ENCODE results near the gene TWF2. TPM values are rescaled to one million over a fixed set of nuclear protein-coding genes. Genes with fewer than 3 reads are reported as not detected.
A peak's percentile ranks its signal among the peaks of the same experiment; 100 is the strongest.

The TWF2 gene
- total and polyA plus RNA-seq, 12 donors: 13.6 to 95.6 (median 48.4) TPM

DNA sequence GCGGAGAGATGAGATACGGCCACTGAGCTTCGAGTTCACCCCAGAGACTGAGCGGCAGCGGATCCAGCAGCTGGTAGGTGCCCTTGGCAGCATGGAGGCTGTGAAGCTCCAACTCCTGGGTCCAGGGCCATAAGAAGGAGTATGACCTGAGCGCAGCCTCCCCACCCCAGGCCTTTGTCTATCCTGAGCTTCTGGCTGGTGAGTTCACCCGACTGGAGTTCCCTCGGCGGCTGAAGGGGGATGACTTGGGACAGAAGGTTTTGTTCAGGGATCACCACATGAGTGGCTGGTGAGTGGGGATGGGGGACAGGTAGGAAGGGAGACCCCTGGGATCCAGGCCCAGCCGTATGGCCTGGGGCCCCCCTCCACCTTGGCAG is 9.2 kb upstream of the TWF2 start:
- Histone ChIP-seq H3K4me3 (no peak overlapping the region), H3K4me1 (replicated peaks in 1 of 2) (peaks cover 6 to 7% of the 10 kb centered on the region in 2 donors), H3K27ac (no peak overlapping the region), H3K36me3 (replicated peaks in 1 of 2) (peaks cover 0 to 31% of the 10 kb centered on the region in 2 donors), H3K9me3 (replicated peaks in 1 of 3) (no peaks in the 10 kb centered on the region), H3K27me3 (no peaks in the 10 kb centered on the region)
- DNase-seq: peak in 3 of 7 donors; percentile 14 to 51 (median 21)
- TF ChIP-seq, protein P1, sequence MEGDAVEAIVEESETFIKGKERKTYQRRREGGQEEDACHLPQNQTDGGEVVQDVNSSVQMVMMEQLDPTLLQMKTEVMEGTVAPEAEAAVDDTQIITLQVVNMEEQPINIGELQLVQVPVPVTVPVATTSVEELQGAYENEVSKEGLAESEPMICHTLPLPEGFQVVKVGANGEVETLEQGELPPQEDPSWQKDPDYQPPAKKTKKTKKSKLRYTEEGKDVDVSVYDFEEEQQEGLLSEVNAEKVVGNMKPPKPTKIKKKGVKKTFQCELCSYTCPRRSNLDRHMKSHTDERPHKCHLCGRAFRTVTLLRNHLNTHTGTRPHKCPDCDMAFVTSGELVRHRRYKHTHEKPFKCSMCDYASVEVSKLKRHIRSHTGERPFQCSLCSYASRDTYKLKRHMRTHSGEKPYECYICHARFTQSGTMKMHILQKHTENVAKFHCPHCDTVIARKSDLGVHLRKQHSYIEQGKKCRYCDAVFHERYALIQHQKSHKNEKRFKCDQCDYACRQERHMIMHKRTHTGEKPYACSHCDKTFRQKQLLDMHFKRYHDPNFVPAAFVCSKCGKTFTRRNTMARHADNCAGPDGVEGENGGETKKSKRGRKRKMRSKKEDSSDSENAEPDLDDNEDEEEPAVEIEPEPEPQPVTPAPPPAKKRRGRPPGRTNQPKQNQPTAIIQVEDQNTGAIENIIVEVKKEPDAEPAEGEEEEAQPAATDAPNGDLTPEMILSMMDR (IDR thresholded peaks at IDR 0.05): no peak
- TF ChIP-seq POLR2A (IDR thresholded peaks at IDR 0.05): no peak
- intact Hi-C loops (cut with DNase I): no loop called here
- 92 to 97% (median 93%) methylated on average over 2 to 10 of the region's 10 CpGs for WGBS, 4 donors

DNA sequence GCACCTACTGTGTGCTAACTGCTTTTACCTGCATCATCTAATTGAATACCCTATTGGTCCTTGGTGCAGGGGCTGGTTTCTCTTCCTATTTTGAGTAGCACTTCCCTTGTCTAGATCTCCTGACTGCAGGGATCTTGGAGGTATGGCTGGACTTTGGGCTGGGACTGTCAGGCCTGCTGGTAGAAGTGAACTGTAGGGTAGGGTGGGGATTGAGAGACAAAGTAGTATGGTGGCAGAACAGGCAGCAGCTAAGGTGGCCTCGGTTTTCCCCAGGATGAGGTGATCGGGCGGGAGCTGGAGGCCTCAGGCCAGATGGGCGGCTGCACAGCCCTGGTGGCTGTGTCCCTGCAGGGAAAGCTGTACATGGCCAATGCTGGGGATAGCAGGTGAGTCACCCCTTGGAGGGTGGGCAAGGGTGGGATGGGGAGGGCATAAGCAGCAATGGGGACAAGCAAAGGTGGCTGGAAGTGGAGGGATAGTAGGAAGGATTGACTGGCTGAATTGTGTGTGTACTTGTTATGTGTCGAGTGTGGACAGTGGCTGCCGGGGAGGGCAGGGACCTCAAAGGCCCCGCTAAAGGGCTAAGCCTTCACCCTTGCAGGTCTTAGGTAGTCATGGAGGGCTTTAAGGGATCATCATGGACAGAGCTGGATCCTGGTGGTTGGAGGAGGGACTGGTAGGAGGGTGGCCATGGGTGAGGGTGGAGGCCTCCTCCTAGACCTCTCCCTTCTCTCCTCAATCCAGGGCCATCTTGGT is 8.6 kb upstream of the TWF2 start:
- no peaks in the 10 kb centered on the region for H3K9me3 ChIP-seq (replicated peaks in 1 of 3)
- no peaks in the 10 kb centered on the region for H3K27me3 ChIP-seq
- peak overlapping the region in 1 of 5 donors; percentile 86 for H3K27ac ChIP-seq
- peak in 2 of 7 donors; percentile 12 to 44 for DNase-seq
- intact Hi-C loops (cut with DNase I): no loop called here
- H3K4me3 ChIP-seq: peak overlapping the region in 1 of 4 donors; percentile 42
- TF ChIP-seq POLR2A (IDR thresholded peaks at IDR 0.05): no peak
- TF ChIP-seq, protein P1 (IDR thresholded peaks at IDR 0.05): no peak
- WGBS, 4 donors: 91 to 95% (median 94%) methylated on average over 7 of the region's 7 CpGs
- peaks cover 6 to 7% of the 10 kb centered on the region in 2 donors for H3K4me1 ChIP-seq (replicated peaks in 1 of 2)
- peaks cover 0 to 27% of the 10 kb centered on the region in 2 donors for H3K36me3 ChIP-seq (replicated peaks in 1 of 2)

GRCh38 chr3:52246728-52247408 is 7.9 kb upstream of the TWF2 start:
- TF ChIP-seq, protein P1 (IDR thresholded peaks at IDR 0.05): no peak
- TF ChIP-seq POLR2A (IDR thresholded peaks at IDR 0.05): no peak
- peak overlapping the region in 1 of 4 donors; percentile 42 for H3K4me3 ChIP-seq
- intact Hi-C loops (cut with DNase I): no loop called here

GRCh38 chr3:52246264-52246620 is 7.3 kb upstream of the TWF2 start:
- Histone ChIP-seq H3K27ac (peak overlapping the region in 4 of 5 donors; percentile 59 to 86 (median 77)), H3K9me3 (replicated peaks in 1 of 3) (no peaks in the 10 kb centered on the region), H3K4me3 (peak overlapping the region in 2 of 4 donors; percentile 16 to 42), H3K4me1 (replicated peaks in 1 of 2) (peaks cover 6 to 7% of the 10 kb centered on the region in 2 donors), H3K27me3 (no peaks in the 10 kb centered on the region), H3K36me3 (replicated peaks in 1 of 2) (peaks cover 0 to 19% of the 10 kb centered on the region in 2 donors)
- DNase-seq: no peak
- WGBS, 4 donors: 36 to 53% (median 44%) methylated on average over 2 to 8 of the region's 8 CpGs
- no peak for TF ChIP-seq POLR2A (IDR thresholded peaks at IDR 0.05)
- TF ChIP-seq, protein P1 (IDR thresholded peaks at IDR 0.05): no peak
- intact Hi-C loops (cut with DNase I): no loop called here

More at GRCh38 chr3:52246728-52247408, 7.9 kb upstream of the TWF2 start:
- peak in 4 of 7 donors; percentile 21 to 52 (median 28) for DNase-seq
- H3K4me1 ChIP-seq (replicated peaks in 1 of 2): peaks cover 6 to 7% of the 10 kb centered on the region in 2 donors
- H3K27me3 ChIP-seq: no peaks in the 10 kb centered on the region
- WGBS, 4 donors: 78 to 81% (median 79%) methylated on average over 10 to 14 of the region's 14 CpGs
- no peaks in the 10 kb centered on the region for H3K9me3 ChIP-seq (replicated peaks in 1 of 3)
- peaks cover 0 to 25% of the 10 kb centered on the region in 2 donors for H3K36me3 ChIP-seq (replicated peaks in 1 of 2)
- H3K27ac ChIP-seq: peak overlapping the region in 2 of 5 donors; percentile 81 to 86

Data from adrenal gland (tissue), 12 donors.